ENCODE results near the gene GJB3.
"Not testable (repeated sequence)": the region's sequence is repeated elsewhere in the genome, so short reads cannot be mapped to it uniquely, and the experiment has no call there.

GJB3 gene

DNA sequence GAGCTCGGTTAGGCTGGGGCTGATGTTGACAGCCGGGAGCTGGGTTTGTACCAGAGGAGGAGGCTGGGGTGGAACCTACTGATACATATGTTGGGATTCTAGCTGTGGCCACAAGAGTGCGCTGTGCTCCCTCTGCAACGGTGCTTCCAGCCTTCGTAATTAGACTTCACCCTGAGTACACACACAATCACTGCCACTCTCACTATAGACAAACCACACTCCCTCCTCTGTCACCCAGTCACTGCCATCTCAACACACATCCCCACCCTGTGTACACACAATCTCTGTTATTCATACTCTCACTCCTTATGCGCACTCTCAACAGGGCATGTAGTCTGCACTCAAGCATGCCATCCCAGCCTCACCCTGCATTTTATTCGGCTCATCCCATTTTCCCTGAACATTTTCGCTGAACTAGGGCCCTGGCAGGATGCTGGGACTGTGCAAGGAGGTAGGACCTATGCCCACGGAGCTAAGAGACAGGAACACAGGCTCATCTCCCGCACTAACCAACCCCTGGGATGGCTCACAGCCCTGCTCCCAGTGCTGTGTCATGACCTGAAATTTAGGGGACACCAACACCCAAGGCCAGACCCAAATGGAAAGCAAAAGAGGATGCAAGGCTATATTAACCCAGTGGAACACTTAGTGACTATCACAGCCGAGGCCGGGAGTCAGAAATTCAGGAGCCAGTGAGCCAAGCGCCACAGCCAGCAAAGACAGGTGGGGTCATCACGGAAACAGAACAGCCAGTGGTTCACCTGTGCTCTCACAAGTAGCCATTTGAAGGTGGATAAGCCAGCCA lies 5.7 kb downstream of the GJB3 start:
- peak; percentile 83 for DNase-seq (ENCODE audit: low spot score)

DNA sequence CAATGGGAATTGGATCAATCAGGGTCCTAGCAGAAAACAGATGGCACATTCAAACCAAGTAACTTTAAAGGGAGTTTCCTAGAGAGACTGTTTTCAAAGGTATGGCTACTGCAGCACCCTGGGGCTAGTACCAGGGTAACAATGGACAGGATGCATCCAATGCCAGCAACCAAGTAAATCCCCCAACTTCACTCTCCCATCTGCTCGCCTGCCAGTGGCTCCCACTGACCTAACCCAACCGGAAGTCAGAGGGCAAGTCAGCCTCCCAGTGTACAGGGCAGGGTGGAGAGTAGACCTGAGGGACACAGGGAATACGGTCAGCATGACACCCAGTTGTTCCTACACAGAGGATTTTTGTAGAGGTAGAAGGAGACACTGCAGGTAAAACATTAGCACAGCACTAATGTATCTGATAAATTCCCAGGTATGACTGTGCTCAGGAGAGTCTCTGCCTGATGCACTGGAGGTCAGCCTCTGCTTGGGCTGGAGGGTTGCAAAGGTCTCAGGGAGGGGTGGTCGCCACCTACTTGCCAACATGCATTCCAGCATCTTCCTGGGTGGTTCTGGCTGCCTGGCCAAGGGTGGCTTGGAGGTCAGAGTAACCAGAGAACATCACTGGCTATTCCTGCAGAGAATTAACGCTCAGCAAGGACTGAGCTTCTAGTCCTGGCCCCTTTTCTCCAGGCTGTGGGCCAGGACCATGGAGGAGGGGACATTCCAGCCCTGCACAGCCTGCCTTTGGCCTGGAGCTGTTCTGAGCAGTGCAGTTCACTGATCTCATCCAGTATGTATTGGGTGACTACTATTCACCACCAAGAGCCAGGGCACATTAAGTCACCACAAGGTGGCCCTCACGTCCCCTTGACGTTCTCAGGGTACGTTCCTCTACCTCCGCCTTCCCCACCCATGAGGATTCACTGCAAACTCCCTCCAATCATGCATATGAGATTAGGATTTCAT lies 6.7 kb downstream of the GJB3 start:
- DNase-seq (ENCODE audit: low spot score), result peak; percentile 18

DNA sequence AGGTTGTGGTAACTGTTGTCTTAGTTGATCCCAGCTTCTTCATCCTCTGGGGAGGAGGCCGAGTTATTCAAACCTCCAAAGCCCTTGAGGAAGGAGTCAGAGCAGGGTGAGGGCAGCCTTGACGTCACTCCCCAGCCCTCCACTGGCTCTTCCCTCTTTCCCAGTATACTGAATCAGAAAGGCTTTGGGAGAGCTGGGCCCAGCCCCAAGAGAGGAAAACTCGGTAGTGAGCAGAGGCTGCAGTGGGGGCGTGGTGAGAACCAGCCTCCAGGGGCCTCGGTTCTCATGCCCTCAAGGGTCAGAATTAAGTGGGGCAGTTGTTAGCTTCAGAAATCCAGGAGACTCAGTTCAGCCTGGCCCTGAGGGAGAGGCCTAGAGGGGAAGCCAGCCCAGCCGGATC lies 10.0 kb downstream of the GJB3 start:
- no peak for DNase-seq (ENCODE audit: low spot score)

DNA sequence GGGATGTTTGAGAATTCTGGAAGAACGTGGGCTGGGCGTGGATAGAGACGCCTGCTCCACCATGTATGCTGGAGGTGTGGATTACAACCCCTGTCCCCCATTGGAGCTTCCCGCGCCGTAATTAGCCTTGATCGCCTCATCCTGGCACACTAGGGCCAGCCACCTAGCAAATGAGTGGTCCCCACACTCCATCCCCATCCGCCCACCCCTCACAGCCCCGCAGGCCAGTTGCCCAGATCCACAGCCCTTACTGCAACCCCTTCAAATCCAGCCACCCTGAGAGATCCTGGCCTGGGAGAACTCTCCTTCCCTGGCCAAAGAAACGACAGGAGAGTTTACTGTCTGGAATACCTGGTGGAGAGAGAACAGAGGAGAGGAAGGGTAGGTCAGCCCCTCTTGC lies 11.4 kb downstream of the GJB3 start:
- DNase-seq (ENCODE audit: low spot score), result no peak

DNA sequence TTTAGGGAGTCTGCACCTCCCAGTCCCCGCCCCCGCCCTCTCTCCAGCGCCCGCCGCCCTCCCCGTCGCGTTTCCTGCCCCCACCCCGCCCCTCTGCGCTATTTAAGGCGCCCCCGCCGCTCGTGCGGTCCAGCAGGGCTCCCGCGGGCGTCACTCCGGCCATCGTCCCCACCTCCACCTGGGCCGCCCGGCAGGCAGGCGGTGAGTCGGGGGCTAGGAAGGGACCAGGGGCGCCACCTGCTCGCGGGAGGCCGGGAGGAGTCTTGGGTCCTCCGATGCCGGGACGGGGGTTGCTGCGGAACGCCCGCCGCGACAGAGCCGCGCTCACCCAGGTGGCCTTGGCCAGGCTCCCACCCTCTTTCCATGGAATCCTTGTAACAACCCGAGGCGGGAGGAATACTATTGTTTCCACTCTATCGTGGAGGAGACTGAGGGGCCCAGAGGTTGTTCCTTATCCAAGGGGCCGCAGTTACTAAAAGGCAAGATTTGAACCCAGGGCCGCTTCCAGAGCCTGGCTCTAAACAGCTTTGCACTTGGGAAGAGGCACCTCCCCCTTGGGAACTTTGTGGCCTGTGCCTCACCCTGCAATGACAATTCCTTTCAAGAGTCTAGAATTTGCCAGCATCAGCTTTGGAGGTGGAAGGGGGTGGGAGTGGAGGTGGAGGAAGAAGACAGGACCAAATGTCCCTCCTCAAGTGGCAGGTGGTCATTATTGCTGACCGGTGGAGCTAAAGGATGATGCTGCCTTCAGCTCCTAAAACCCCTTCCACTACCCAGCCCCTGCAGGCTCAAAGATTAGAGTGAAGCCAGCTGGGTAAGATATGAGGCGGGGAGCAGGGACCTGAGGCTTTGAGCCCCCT lies 12.1 kb downstream of the GJB3 start, which contains the start of gene GJA4:
GJA4 (plus strand) TSS at position 132 of the 860 bp plus-strand sequence. CDS start 1,215 bp downstream, outside the sequence.
- no peak for DNase-seq (ENCODE audit: low spot score)

DNA sequence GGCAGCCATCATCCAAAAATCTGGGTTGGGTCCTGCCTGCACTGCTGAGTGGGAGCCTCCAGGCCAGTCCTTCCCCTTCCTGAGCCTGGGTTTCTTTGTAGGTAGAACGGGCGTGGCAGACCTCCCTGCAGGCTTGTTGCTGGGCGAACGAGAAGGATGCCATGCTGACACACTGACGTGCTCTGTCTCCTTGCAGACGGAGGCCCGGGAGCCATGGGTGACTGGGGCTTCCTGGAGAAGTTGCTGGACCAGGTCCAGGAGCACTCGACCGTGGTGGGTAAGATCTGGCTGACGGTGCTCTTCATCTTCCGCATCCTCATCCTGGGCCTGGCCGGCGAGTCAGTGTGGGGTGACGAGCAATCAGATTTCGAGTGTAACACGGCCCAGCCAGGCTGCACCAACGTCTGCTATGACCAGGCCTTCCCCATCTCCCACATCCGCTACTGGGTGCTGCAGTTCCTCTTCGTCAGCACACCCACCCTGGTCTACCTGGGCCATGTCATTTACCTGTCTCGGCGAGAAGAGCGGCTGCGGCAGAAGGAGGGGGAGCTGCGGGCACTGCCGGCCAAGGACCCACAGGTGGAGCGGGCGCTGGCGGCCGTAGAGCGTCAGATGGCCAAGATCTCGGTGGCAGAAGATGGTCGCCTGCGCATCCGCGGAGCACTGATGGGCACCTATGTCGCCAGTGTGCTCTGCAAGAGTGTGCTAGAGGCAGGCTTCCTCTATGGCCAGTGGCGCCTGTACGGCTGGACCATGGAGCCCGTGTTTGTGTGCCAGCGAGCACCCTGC lies 13.2 kb downstream of the GJB3 start:
- DNase-seq (ENCODE audit: low spot score), result no peak

DNA sequence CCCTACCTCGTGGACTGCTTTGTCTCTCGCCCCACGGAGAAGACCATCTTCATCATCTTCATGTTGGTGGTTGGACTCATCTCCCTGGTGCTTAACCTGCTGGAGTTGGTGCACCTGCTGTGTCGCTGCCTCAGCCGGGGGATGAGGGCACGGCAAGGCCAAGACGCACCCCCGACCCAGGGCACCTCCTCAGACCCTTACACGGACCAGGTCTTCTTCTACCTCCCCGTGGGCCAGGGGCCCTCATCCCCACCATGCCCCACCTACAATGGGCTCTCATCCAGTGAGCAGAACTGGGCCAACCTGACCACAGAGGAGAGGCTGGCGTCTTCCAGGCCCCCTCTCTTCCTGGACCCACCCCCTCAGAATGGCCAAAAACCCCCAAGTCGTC lies 13.8 kb downstream of the GJB3 start:
- DNase-seq (ENCODE audit: low spot score), result no peak

DNA sequence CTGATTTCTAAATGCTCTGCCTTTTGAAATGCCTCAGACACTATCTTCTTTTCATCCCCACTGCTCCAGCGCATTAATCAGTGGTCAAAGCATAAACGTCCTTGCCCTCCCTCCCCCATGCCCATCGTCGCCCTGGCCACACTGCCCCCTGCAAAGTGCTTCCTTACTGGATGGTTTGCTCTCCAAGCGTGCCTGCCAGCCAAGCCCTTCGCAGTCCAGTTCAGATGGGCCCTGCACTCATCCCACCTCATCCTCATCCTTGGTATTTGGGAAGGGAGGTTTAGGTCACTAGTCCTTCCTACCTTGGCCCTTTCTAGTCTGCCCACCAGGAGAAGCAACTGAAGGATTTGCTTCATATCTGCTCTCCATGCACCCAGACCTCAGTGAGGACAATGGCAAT lies 14.9 kb downstream of the GJB3 start:
- DNase-seq (ENCODE audit: low spot score), result no peak

DNA sequence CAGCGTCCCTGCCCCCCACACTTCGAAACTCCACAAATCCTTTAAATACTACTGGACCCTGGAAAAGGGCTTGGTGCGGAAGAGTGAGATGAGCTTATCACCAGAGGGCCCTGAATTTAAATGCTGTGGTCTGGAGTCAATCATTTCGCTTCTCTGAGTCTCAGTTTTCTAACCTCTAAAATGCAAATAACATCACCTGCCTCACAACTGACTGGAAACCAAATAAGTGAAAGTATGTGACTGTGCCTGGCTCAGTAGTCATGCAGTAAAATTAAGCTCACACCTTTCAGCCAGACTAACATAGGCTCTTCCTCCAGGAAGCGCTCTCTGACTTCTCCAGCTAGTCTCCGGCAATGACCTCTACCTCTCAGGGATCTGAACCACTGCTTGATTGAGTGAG lies 16.0 kb downstream of the GJB3 start:
- no peak for DNase-seq (ENCODE audit: low spot score)

DNA sequence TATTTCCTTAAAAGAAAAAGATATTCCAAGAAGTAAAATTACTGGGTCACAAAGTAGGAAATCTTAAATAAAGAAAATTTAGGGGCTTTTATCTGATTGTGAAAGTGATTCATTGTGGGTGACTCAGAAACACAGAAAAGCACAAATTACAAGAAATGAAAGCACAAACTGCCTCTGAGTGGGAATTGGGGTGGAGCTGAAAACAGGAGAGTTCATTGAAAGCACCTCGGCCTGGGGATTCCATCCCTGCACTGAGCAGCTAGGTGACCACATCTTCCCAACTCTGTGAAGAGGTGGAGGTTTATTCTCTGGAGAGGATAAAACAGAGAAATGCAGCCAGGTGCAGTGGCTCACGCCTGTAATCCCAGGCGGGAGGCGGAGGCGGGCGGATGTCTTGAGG lies 19.2 kb downstream of the GJB3 start:
- no peak for DNase-seq (ENCODE audit: low spot score)

DNA sequence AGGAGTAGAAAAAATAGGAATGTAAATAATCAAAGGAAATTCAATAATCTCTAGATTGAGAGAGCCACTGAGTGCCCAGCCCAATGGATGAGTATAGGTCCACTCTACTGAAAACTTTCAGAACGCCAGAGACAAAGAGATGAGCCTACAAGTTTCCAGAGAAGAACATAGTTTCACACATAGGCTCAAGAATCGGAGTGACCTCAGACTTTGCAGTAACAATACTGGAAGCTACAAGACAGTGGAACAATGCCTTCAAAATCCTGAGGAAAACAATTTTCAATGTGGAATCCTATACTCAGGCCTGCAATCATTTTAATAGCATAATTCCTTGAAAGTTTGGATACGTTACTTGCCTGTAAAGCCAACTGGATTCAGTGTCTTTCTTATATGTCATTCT lies 22.8 kb downstream of the GJB3 start:
- no peak for DNase-seq (ENCODE audit: low spot score)

DNA sequence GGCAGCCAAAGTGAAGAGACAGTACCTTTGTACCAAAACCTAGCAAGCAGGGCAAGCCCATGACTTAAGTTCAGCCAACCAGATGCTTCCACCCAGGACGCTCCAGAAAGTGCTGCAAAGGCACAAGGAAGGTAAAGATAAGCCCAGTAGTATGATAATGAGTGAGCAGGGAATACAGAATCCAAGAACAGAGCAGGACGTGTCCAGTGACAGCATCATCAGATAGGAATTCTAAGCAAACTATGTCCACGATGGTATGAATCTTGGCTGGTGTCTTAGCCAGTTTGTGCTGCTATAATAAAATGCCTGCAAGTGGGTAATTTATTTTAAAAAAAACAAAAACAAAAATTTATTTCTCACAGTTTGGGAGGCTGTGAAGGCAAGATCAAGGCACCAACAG lies 25.4 kb downstream of the GJB3 start:
- peak; percentile 78 for DNase-seq (ENCODE audit: low spot score)

DNA sequence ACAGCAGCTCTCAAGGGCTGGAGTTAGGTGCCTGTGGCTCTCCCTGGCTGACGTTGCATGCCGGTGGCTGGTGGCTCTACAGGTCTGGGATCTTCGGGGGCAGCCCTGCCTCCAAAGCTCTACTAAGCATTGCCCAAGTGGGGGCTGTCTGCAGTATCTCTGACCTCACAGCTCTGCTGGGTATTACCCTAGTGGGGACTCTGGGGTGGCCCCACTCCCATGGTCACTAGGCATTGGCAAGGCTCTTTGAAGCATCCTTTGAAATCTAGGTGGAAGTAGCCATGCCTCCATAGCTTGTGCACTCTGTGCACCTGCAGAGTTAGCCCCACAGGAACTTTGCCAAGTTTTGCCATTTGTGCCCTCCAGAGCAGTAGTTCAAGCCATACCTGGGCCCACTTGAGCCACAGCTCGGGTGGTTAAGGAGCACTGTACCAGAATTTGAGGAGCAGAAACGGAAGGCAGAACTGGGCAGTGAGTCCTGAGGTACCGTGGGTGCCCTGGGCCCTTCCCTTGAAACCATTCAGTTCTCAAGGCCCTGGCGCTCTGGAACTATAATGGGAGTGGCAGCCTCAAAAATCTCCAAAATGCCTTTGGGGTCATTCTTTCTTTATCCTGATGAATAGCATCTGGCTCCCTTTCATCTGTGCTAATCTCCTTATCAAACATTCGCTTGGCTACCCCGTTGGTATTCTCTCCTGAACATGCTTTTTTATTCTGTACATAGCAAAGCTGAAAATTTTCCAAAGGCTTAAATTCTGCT lies 27.2 kb downstream of the GJB3 start:
- no peak for DNase-seq (ENCODE audit: low spot score)

DNA sequence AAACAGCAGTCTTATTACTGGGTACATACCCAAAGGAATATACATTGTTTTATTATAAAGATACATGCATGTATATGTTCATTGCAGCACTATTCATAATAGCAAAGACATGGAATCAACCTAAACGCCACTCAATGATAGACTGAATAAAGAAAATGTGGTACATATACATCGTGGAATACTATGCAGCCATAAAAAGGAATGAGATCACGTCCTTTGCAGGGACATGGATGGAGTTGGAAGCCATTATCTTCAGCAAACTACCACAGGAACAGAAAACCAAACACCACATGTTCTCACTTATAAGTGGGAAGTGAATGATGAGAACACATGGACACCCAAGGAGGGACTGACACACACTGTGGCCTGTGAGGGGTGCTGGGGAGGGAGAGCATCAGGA lies 29.8 kb downstream of the GJB3 start:
- DNase-seq (ENCODE audit: low spot score), result not testable (repeated sequence)

DNA sequence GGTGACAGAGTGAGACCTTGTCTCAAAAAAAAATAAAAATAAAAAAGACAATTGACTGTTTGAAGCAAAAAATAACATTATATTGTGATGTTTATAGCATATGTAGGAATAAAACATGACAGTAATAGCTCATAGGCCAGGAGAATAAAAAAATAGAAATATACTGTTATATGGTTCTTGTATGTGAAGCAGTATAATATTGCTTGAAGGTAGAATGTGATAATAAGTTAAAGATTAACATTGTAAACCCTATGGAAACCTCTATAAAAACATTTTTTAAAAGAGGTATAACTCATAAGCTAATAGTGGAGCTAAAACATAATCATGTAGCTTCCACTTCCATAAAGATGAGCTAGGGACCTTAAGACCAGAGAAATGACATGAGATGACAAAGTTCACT lies 35.3 kb downstream of the GJB3 start:
- DNase-seq (ENCODE audit: low spot score), result no peak

DNA sequence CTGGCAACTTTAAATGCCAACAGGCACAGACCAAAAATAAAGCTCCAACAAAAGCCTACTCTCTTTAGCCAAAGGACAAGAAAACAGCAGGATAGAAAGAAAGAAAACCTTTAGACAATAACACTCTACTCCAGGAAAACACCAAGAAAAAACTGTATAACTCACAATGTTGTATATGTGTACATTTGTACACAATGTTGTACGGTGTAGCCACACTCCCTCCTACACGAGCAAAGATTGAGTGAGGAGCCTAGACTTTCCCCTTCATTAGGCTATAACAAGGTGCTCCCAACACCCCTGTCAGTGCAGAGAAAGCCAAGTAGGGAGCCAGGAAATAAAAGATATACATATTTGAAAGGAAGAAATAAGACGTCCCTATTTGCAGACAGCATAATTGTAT lies 35.8 kb downstream of the GJB3 start:
- no peak for DNase-seq (ENCODE audit: low spot score)

DNA sequence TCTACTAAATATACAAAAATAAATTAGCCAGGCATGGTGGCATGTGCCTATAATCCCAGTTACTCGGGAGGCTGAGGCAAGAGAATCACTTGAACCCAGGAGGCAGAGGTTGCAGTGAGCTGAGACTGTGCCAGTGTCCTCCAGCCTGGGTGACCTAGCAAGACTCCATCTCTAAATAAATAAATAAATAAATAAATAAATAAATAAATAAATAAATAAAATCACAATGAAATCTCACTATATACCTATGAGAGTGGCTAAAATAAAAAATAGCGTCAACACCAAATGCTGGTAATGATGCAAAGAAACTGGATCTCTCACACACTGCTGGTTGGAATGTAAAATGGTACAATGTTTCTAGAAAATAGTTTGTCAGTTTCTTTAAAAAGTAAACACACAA lies 37.8 kb downstream of the GJB3 start:
- not testable (repeated sequence) for DNase-seq (ENCODE audit: low spot score)

DNA sequence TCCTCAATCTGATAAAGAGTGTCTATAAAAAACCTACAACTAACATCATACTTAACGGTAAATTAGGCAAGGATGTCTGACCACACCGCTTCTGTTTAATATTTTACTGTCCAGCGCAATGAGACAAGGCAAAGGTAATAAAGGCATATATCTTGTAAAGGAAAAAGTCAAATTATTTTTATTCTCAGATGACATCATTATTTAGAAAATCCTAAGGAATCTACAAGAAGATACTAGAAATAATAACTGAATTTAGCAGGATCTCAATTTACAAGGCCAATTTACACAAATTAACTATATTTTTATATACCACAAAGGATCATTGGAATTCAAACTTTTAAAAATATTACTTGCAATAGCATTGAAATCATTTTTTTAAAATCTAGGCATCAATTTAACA lies 41.2 kb downstream of the GJB3 start:
- DNase-seq (ENCODE audit: low spot score), result no peak

DNA sequence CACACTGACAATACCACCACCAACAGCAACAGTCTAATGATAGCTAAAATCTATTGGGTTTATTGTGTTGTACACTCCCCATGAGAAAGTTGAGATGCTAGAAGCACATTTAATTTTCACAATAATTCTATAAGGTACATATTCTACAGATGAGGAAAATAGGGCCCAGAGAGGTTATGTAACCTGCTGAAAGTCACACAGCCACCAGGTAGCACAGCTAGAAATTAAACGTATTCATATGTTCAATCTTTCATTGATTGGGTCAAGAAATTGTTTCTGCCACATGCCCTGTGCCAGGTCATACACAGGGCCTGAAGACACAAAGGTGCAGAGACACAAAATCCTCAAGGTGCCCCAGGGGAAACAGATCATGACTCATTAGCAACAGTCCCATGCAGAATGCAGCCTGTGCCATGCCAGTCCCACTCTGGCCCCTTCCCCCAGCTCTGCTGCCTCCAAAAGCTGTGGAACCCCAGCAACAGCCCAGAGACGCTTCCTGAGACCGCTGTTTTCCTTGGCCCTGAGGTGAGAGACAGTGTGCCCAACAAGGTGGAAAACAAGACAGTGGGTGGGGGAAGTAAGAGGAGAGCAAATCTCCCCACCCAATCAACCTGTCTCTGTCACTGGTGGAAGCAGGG lies 43.9 kb downstream of the GJB3 start:
- DNase-seq (ENCODE audit: low spot score), result no peak

DNA sequence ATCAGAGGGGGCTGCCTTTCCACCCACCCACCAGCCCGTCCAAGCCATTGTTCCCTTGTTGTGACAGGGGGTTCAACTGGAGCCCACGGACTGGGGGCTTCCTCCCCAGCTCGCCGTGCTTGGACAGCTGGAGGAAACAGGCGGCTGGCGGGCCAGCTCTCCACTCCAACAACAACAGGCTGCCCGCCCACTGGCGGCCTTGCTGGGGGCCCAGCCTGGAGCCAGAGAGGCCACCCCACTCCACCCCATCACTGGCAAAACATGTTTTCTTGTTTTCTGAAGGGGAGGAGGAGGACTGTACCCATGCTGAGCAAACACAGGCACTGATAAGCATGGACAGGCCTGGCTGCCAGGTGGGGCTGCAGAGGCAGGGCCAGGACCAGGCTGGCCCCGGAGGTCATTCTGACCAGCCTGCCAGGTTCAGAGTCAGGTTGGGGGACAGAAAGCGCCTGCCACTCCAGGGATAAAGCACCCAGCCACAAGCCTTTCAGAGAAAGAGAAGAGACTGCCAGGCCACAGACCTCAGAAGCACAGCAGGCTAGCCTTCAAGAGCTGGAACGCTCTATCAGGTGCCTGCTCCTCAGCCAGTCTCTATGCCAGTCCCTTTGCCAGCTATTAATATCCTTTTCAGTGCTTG lies 44.6 kb downstream of the GJB3 start:
- DNase-seq (ENCODE audit: low spot score), result no peak
